H9 (cell line): ENCODE results near the gene C1orf116. TPM values are rescaled to one million over a fixed set of nuclear protein-coding genes. Genes with fewer than 3 reads are reported as not detected.

ENCODE experiments used
- DNase-seq: peaks from one replicate; pipeline ENCODE4 v3.0.0-alpha.2; 2017
- H2AFZ ChIP-seq: one replicate; pipeline ENCODE4 v1.6.1; 2013; ENCODE audit warnings: mild to moderate bottlenecking, low read length, control low read depth, moderate library complexity
- H2AK5ac ChIP-seq: 2 replicates; pipeline ENCODE4 v1.6.1; 2013; ENCODE audit warnings: low read length, control low read depth, mixed read lengths; ENCODE audit not compliant: insufficient read length
- H2BK120ac ChIP-seq: one replicate; pipeline ENCODE4 v1.6.1; 2013; ENCODE audit warnings: low read depth, mild to moderate bottlenecking, low read length, control low read depth, inconsistent platforms; ENCODE audit not compliant: poor library complexity, severe bottlenecking
- H2BK12ac ChIP-seq: 2 replicates; pipeline ENCODE4 v1.6.1; 2013; ENCODE audit warnings: low read length, control low read depth, mixed read lengths, low read depth; ENCODE audit not compliant: insufficient read length
- H2BK15ac ChIP-seq: 2 replicates; pipeline ENCODE4 v1.6.1; 2013; ENCODE audit warnings: low read depth, low read length, control low read depth
- H2BK20ac ChIP-seq: one replicate; pipeline ENCODE4 v1.6.1; 2013; ENCODE audit warnings: low read depth, mild to moderate bottlenecking, low read length, control low read depth, inconsistent platforms; ENCODE audit not compliant: poor library complexity, severe bottlenecking
- H2BK5ac ChIP-seq: 2 replicates; pipeline ENCODE4 v1.6.1; 2013; ENCODE audit warnings: low read length, control low read depth, mixed read lengths; ENCODE audit not compliant: insufficient read length
- H3K14ac ChIP-seq: 2 replicates; pipeline ENCODE4 v1.6.1; 2013; ENCODE audit warnings: low read length, control low read depth; ENCODE audit not compliant: insufficient read depth
- H3K18ac ChIP-seq: 2 replicates; pipeline ENCODE4 v1.6.1; 2013; ENCODE audit warnings: low read depth, mild to moderate bottlenecking, mixed read lengths, low read length, control low read depth; ENCODE audit not compliant: insufficient read length
- H3K23ac ChIP-seq: 2 replicates; pipeline ENCODE4 v1.6.1; 2013; ENCODE audit warnings: low read length, control low read depth, mixed read lengths, low read depth; ENCODE audit not compliant: insufficient read length
- H3K23me2 ChIP-seq: 2 replicates; pipeline ENCODE4 v1.6.1; 2013; ENCODE audit warnings: low read depth, mild to moderate bottlenecking, mixed read lengths, low read length, control low read depth; ENCODE audit not compliant: insufficient read length, poor library complexity, severe bottlenecking
- H3K27ac ChIP-seq: 2 replicates; pipeline ENCODE4 v1.5.1; 2013; ENCODE audit warnings: low read length, control low read depth, mixed read lengths, low read depth; ENCODE audit not compliant: insufficient read length
- H3K27me3 ChIP-seq: 2 replicates; pipeline ENCODE4 v1.6.1; 2013; ENCODE audit warnings: low read length, control low read depth, inconsistent platforms; ENCODE audit not compliant: insufficient read depth
- H3K4ac ChIP-seq: 2 replicates; pipeline ENCODE4 v1.6.1; 2013; ENCODE audit warnings: low read depth, mild to moderate bottlenecking, control low read depth, inconsistent platforms, low read length, moderate library complexity
- H3K4me1 ChIP-seq: 2 replicates; pipeline ENCODE4 v1.6.1; 2013; ENCODE audit warnings: low read length, control low read depth, inconsistent platforms; ENCODE audit not compliant: insufficient read depth
- H3K4me2 ChIP-seq: 2 replicates; pipeline ENCODE4 v1.6.1; 2013; ENCODE audit warnings: low read length, control low read depth, mixed read lengths; ENCODE audit not compliant: insufficient read length, insufficient read depth
- H3K56ac ChIP-seq: 2 replicates; pipeline ENCODE4 v1.6.1; 2013; ENCODE audit warnings: low read depth, mild to moderate bottlenecking, mixed read lengths, low read length, control low read depth; ENCODE audit not compliant: insufficient read length
- H3K79me1 ChIP-seq: 2 replicates; pipeline ENCODE4 v1.6.1; 2013; ENCODE audit warnings: low read depth, mild to moderate bottlenecking, moderate library complexity, low read length, control low read depth, inconsistent platforms; ENCODE audit not compliant: insufficient read depth, poor library complexity, severe bottlenecking
- H3K79me2 ChIP-seq: 2 replicates; pipeline ENCODE4 v1.6.1; 2013; ENCODE audit warnings: low read length, control low read depth, inconsistent platforms; ENCODE audit not compliant: insufficient read depth
- H3K9ac ChIP-seq: 2 replicates; pipeline ENCODE4 v1.6.1; 2013; ENCODE audit warnings: low read length, control low read depth, mixed read lengths; ENCODE audit not compliant: insufficient read length; ENCODE audit errors: extremely low read depth
- H3K9me3 ChIP-seq: one replicate; pipeline ENCODE4 v1.6.1; 2013; ENCODE audit warnings: low read depth, low read length, inconsistent platforms; ENCODE audit not compliant: control insufficient read depth
- H3T11ph ChIP-seq: one replicate; pipeline ENCODE4 v1.6.1; 2013; ENCODE audit warnings: mild to moderate bottlenecking, low read length, control low read depth, inconsistent platforms
- H4K20me1 ChIP-seq: one replicate; pipeline ENCODE4 v1.6.1; 2013; ENCODE audit not compliant: control insufficient read depth, insufficient read length, insufficient read depth
- H4K5ac ChIP-seq: 2 replicates; pipeline ENCODE4 v1.6.1; 2013; ENCODE audit warnings: low read depth, mild to moderate bottlenecking, mixed read lengths, low read length, control low read depth; ENCODE audit not compliant: insufficient read length
- H4K8ac ChIP-seq: replicated peaks from 2 replicates; pipeline ENCODE4 v1.6.1; 2013; ENCODE audit warnings: low read length, control low read depth, mixed read lengths, low read depth; ENCODE audit not compliant: insufficient read length
- H4K91ac ChIP-seq: 2 replicates; pipeline ENCODE4 v1.6.1; 2013; ENCODE audit warnings: low read depth, mild to moderate bottlenecking, moderate library complexity, mixed read lengths, low read length, control low read depth; ENCODE audit not compliant: insufficient read length
- H3K27ac Mint-ChIP-seq, 3 experiments: 2 replicates in 2 of 3; 3 replicates in 1 of 3; pipeline ENCODE4 v1.8.0; 2020 to 2021; ENCODE audit warnings: mixed read lengths in 3 of 3, mild to moderate bottlenecking in 1 of 3, moderate library complexity in 1 of 3
- H3K27me3 Mint-ChIP-seq: 2 replicates; pipeline ENCODE4 v1.8.0; 2021; ENCODE audit warnings: low read depth, mild to moderate bottlenecking, moderate library complexity, mixed read lengths
- H3K36me3 Mint-ChIP-seq, 3 experiments: 2 replicates in 2 of 3; 3 replicates in 1 of 3; pipeline ENCODE4 v1.8.0; 2020 to 2021; ENCODE audit warnings: low read depth in 3 of 3, mixed read lengths in 3 of 3; ENCODE audit not compliant: insufficient read depth in 1 of 3
- H3K4me1 Mint-ChIP-seq, 2 experiments: 2 replicates each; pipeline ENCODE4 v1.8.0; 2020; ENCODE audit warnings: mixed read lengths in 2 of 2
- H3K4me3 Mint-ChIP-seq, 2 experiments: 2 replicates in 1 of 2; 3 replicates in 1 of 2; pipeline ENCODE4 v1.8.0; 2020 to 2021; ENCODE audit warnings: mild to moderate bottlenecking in 2 of 2, mixed read lengths in 2 of 2, moderate library complexity in 1 of 2
- H3K9me3 Mint-ChIP-seq, 2 experiments: 2 replicates in 1 of 2; 3 replicates in 1 of 2; pipeline ENCODE4 v1.8.0; 2020; ENCODE audit warnings: mild to moderate bottlenecking in 2 of 2, mixed read lengths in 2 of 2, moderate library complexity in 1 of 2
- CTCF ChIP-seq: fragments of 200-600 bp; sonication (generic); conservative IDR thresholded peaks from 3 replicates; pipeline ENCODE4 v1.8.0; 2021; ENCODE audit warnings: antibody characterized with exemption, mild to moderate bottlenecking
- WGBS: extraction: QIAGEN DNeasy Blood & Tissue Kit; methylation state at CpG from one replicate; pipeline ENCODE4 v1.1.7; 2013; ENCODE audit warnings: missing lambda C conversion rate, low lambda C conversion rate, mixed read lengths; ENCODE audit not compliant: insufficient read length; ENCODE audit errors: extremely low coverage; 5-methylcytosine and 5-hydroxymethylcytosine counted together
- total RNA-seq: library from RNA; stranded (reverse); gene quantifications from 2 replicates; pipeline ENCODE4 v1.2.1, GENCODE V29; 2021

The C1orf116 gene
- total RNA-seq, 1 experiment from 2014 or later: 0.48 TPM

DNA sequence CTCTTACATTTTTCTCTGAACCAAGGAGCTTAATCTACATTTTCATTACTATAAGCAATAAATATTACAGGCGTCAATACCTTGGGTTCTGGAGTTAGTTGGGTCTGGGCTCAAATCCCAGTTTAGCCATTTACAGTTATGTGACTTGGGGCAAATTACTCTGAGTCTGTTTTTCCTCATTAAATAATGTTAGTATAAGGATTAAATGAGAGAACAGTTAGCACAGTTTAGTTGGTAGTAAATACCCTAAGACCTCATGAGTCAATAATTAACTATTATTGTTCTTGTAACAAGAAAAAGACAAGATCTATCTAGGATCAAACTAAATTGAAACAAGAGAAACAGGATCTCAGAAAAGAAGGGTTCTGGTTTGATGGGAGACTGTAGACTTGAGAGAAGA lies 4.6 kb downstream of the C1orf116 start:
- Mint-ChIP-seq H3K9me3 (no peaks in the 10 kb centered on the region), H3K4me3 (no peak overlapping the region), H3K27ac (no peak overlapping the region), H3K36me3 (no peaks in the 10 kb centered on the region; a peak in 1 of 7 replicates), H3K4me1 (peaks cover 48 to 54% of the 10 kb centered on the region in 2 experiments), H3K27me3 (no peaks in the 10 kb centered on the region)
- no peaks in the 10 kb centered on the region for H3K79me1 ChIP-seq
- H3K4me1 ChIP-seq: peaks cover 26% of the 10 kb centered on the region
- no CpG with 5 or more reads among the region's 1 CpG for WGBS
- H3T11ph ChIP-seq: no peak overlapping the region
- no peak overlapping the region for H3K9ac ChIP-seq
- H4K8ac ChIP-seq: no peak overlapping the region
- H4K5ac ChIP-seq: no peak overlapping the region
- no peak overlapping the region for H2BK5ac ChIP-seq
- no peak overlapping the region for H3K23ac ChIP-seq
- H2BK12ac ChIP-seq: no peak overlapping the region
- no peak overlapping the region for H3K56ac ChIP-seq
- H2BK120ac ChIP-seq: no peak overlapping the region
- no peaks in the 10 kb centered on the region for H4K20me1 ChIP-seq
- no peak overlapping the region for H2BK15ac ChIP-seq
- H3K4ac ChIP-seq: no peak overlapping the region
- no peak overlapping the region for H3K14ac ChIP-seq
- no peaks in the 10 kb centered on the region for H3K27me3 ChIP-seq
- H4K91ac ChIP-seq: no peak overlapping the region
- no peak overlapping the region for H3K18ac ChIP-seq
- TF ChIP-seq CTCF: no peak
- H3K4me2 ChIP-seq: no peak overlapping the region
- H3K9me3 ChIP-seq: no peaks in the 10 kb centered on the region
- no peak overlapping the region for H2AK5ac ChIP-seq
- no peaks in the 10 kb centered on the region; the same call in 1 of the 2 replicates for H3K79me2 ChIP-seq
- H3K23me2 ChIP-seq: no peaks in the 10 kb centered on the region
- no peak overlapping the region for H2AFZ ChIP-seq
- no peak for DNase-seq
- H2BK20ac ChIP-seq: no peak overlapping the region
- no peak overlapping the region for H3K27ac ChIP-seq
